ENCODE data around the gene FAM219A. TPM values are rescaled to one million over a fixed set of nuclear protein-coding genes. Genes with fewer than 3 reads are reported as not detected.
A peak's percentile ranks its signal among the peaks of the same experiment; 100 is the strongest.

The FAM219A gene
- total RNA-seq, 3 donors from 2014 or later = 8.2 to 9.2 (median 9.0) TPM

DNA sequence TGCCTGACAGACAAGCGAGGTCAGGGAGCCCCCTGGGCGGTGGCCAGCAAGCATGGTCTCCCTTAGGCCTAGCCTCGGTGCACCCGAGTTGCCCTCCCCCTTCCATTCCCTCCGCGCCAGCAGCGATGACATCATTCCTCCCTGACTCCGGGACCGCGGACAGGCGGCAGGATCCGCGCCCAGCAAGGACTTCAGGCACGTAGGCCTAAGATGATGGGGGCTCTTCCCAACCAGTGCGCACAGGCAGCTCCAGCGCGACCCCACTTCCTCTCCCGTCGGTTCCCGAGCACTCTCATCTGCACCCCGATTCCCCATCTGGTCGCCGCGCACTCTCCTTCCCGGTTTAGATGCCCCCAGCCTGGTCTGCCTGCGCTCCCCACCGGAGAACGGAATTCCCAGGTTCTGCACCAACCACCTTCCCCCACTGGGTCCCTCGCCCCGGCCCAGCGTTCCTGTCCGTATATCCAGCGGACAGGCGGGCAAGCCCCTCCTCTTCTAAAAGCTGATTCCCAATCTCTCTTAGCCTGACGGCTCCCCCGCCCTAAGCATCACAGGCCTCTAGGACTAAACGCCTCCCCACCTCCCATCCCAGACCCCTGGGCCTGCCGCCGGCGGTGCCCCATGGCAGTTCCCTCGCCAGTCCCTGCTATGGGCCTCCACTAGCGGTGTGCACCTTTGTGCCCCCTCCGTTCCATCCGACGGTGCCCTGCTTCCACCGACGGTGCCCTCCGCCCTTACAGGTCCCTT lies 931 bp downstream of the FAM219A start:
- no peaks in the 10 kb centered on the region for H3K36me3 ChIP-seq
- H3K27ac ChIP-seq = peak overlapping the region; percentile 75 to 87
- intact Hi-C loops (cut with DNase I; ENCODE audit: low total_unique reads) = no loop called here
- peak; percentile 59 to 69 for DNase-seq (ENCODE audit: low spot score in 2 of 2)
- no peaks in the 10 kb centered on the region for H3K27me3 ChIP-seq
- H3K4me3 ChIP-seq = peak overlapping the region; percentile 78 to 88 (median 82)
- H3K9me3 ChIP-seq = no peaks in the 10 kb centered on the region
- H3K4me1 ChIP-seq = no peaks in the 10 kb centered on the region
- TF ChIP-seq POLR2A (IDR thresholded peaks at IDR 0.05) = no peak
- peak; percentile 34 to 73 (median 57) for TF ChIP-seq POLR2AphosphoS5 (IDR thresholded peaks at IDR 0.05)
- no peak for TF ChIP-seq CTCF (IDR thresholded peaks at IDR 0.05)

DNA sequence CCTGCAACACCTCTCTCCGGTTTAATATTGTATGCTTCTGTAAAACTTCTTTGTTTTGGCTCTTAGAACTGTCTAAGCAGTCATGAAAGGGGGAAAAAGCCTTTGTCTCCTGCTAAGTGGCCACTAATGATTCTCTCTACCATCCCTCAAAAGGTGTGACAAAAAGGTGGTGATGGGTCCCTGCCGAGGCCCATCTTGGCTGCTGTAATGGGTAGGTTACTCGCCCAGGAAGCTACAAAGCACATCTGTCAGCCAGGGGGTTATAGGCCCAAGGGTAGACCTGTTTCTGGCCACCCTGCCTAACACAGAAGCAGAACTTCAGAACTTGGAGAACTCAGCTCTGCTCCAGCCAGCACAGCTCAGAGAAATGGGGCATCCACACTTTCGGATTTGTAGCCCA lies 1.6 kb downstream of the FAM219A start:
- Histone ChIP-seq H3K4me1 (no peaks in the 10 kb centered on the region), H3K27me3 (no peaks in the 10 kb centered on the region), H3K9me3 (no peaks in the 10 kb centered on the region), H3K4me3 (peak overlapping the region; percentile 78 to 88 (median 82)), H3K27ac (peak overlapping the region; percentile 75 to 87), H3K36me3 (no peaks in the 10 kb centered on the region)
- TF ChIP-seq POLR2A (IDR thresholded peaks at IDR 0.05) (no peak), POLR2AphosphoS5 (IDR thresholded peaks at IDR 0.05) (no peak), CTCF (IDR thresholded peaks at IDR 0.05) (no peak)
- no peak for DNase-seq (ENCODE audit: low spot score in 2 of 2)
- intact Hi-C loops (cut with DNase I; ENCODE audit: low total_unique reads) = no loop called here

DNA sequence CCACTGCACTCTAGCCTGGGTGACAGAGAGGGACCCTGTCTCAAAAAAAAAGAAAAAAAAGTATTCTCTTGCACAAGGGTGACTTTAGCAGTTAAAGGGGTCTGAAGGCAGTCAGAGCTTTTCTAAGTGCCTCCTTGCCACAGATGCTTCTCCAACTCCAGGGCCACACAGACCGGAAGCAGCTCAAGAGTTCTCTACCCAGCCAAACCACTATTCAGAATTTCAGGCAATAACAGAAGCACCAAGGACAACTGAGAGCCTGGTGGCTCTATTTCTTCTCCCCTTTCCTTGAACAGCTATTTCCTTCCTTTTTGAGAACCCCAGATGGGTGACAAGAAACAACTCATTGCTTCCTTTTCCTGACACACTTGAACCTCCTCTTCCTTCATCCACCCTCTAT lies 2.2 kb downstream of the FAM219A start:
- DNase-seq (ENCODE audit: low spot score in 2 of 2) = no peak
- Histone ChIP-seq H3K9me3 (no peaks in the 10 kb centered on the region), H3K27ac (no peak overlapping the region), H3K4me3 (no peak overlapping the region), H3K4me1 (no peaks in the 10 kb centered on the region), H3K36me3 (no peaks in the 10 kb centered on the region), H3K27me3 (no peaks in the 10 kb centered on the region)
- intact Hi-C loops (cut with DNase I; ENCODE audit: low total_unique reads) = no loop called here
- no peak for TF ChIP-seq POLR2AphosphoS5 (IDR thresholded peaks at IDR 0.05)
- TF ChIP-seq CTCF (IDR thresholded peaks at IDR 0.05) = no peak
- TF ChIP-seq POLR2A (IDR thresholded peaks at IDR 0.05) = no peak

DNA sequence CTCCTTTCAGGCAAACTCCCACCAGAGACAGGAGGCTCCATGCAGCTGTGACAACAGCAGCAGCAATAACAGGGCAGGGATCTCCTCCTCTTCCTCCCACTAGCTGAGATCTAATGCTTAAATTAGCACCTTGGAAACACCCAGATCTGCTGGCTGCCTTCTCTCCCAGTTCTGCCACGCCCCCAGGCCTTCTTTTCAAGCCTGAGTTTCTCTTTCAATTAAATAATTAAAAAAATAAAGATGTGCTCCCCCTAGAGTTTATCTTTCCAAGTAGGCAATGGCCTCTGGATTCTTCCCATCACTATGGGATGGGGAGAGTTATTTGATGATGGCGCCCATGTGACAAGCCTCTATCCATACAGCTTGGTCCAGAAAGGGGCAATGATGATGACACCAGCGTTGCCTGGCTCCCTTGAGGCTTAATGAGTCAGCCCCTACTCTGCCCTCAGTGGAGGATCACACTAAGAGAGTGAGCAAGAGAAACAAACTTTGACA lies 3.8 kb downstream of the FAM219A start:
- no peak for DNase-seq (ENCODE audit: low spot score in 2 of 2)
- no peaks in the 10 kb centered on the region for H3K27me3 ChIP-seq
- no peak for TF ChIP-seq CTCF (IDR thresholded peaks at IDR 0.05)
- TF ChIP-seq POLR2AphosphoS5 (IDR thresholded peaks at IDR 0.05) = no peak
- no peak overlapping the region for H3K4me3 ChIP-seq
- peaks cover 0 to 2% of the 10 kb centered on the region in 2 donors for H3K4me1 ChIP-seq
- no peak overlapping the region for H3K27ac ChIP-seq
- intact Hi-C loops (cut with DNase I; ENCODE audit: low total_unique reads) = no loop called here
- H3K36me3 ChIP-seq = no peaks in the 10 kb centered on the region
- no peaks in the 10 kb centered on the region for H3K9me3 ChIP-seq

- Histone ChIP-seq H3K27ac (no peak overlapping the region), H3K9me3 (no peaks in the 10 kb centered on the region), H3K27me3 (no peaks in the 10 kb centered on the region), H3K4me1 (peaks cover 0 to 2% of the 10 kb centered on the region in 2 donors), H3K4me3 (no peak overlapping the region), H3K36me3 (no peaks in the 10 kb centered on the region)
- TF ChIP-seq POLR2A (IDR thresholded peaks at IDR 0.05) = no peak
- no peak for TF ChIP-seq CTCF (IDR thresholded peaks at IDR 0.05)
- TF ChIP-seq POLR2AphosphoS5 (IDR thresholded peaks at IDR 0.05) = no peak
- intact Hi-C loops (cut with DNase I; ENCODE audit: low total_unique reads) = no loop called here
- DNase-seq (ENCODE audit: low spot score in 2 of 2) = no peak
Measured at GRCh38 chr9:34452568-34452967, 5.8 kb downstream of the FAM219A start.

All from breast epithelium (tissue), 4 donors.